HG02571 (cell line): ENCODE results near the gene PTPRB.
"Not testable (repeated sequence)": the region's sequence is repeated elsewhere in the genome, so short reads cannot be mapped to it uniquely, and the experiment has no call there.

ENCODE experiments used
- ATAC-seq: cut with Tn5 transposase; IDR thresholded peaks from one replicate; pipeline ENCODE4 v1.9.1; 2021; ENCODE audit warnings: mild to moderate bottlenecking, moderate library complexity; ENCODE audit not compliant: unreplicated experiment

PTPRB gene

GRCh38 chr12:70549340-70550179, 87.7 kb downstream of the PTPRB start:
- ATAC-seq = no peak

- ATAC-seq = no peak
Measured at GRCh38 chr12:70543444-70543843, 93.8 kb downstream of the PTPRB start.

GRCh38 chr12:70540996-70541395, 96.2 kb downstream of the PTPRB start:
- ATAC-seq = no peak

GRCh38 chr12:70536650-70537049, 100.6 kb downstream of the PTPRB start:
- ATAC-seq = no peak

- ATAC-seq = no peak
Measured at GRCh38 chr12:70535896-70536374, 101.3 kb downstream of the PTPRB start.

GRCh38 chr12:70534466-70534865, 102.8 kb downstream of the PTPRB start:
- no peak for ATAC-seq

- ATAC-seq = no peak
Measured at GRCh38 chr12:70529647-70530046, 107.6 kb downstream of the PTPRB start.

- no peak for ATAC-seq
Measured at GRCh38 chr12:70520847-70521246, 116.4 kb downstream of the PTPRB start.

- no peak for ATAC-seq
Measured at GRCh38 chr12:70513426-70513825, 123.8 kb downstream of the PTPRB start.

- no peak for ATAC-seq
Measured at GRCh38 chr12:70508178-70508577, 129.1 kb downstream of the PTPRB start.

- ATAC-seq = no peak
Measured at GRCh38 chr12:70507442-70507841, 129.8 kb downstream of the PTPRB start.

GRCh38 chr12:70497508-70497907, 139.7 kb downstream of the PTPRB start:
- ATAC-seq = no peak

- not testable (repeated sequence) for ATAC-seq
Measured at GRCh38 chr12:70492904-70493303, 144.3 kb downstream of the PTPRB start.

GRCh38 chr12:70490928-70491327, 146.3 kb downstream of the PTPRB start:
- ATAC-seq = not testable (repeated sequence)

- ATAC-seq = no peak
Measured at GRCh38 chr12:70487440-70487839, 149.8 kb downstream of the PTPRB start.

GRCh38 chr12:70486588-70486987, 150.6 kb downstream of the PTPRB start:
- ATAC-seq = no peak

GRCh38 chr12:70485704-70486103, 151.5 kb downstream of the PTPRB start:
- ATAC-seq = no peak

GRCh38 chr12:70484464-70484863, 152.8 kb downstream of the PTPRB start:
- no peak for ATAC-seq

GRCh38 chr12:70482764-70483163, 154.5 kb downstream of the PTPRB start:
- no peak for ATAC-seq

- ATAC-seq = no peak
Measured at GRCh38 chr12:70469221-70469820, 167.9 kb downstream of the PTPRB start.

GRCh38 chr12:70468741-70469140, 168.5 kb downstream of the PTPRB start:
- no peak for ATAC-seq
